Endothelial cell (in vitro differentiated cells): ENCODE measurements around the gene RIN3. TPM values are rescaled to one million over a fixed set of nuclear protein-coding genes. Genes with fewer than 3 reads are reported as not detected.

Source experiments
- DNase-seq: peaks from one replicate; pipeline ENCODE4 v3.0.0; 2021; ENCODE audit warnings: low spot score
- H3K27ac Mint-ChIP-seq: one replicate; pipeline ENCODE4 v1.8.0; 2021; ENCODE audit warnings: mixed read lengths, inconsistent platforms; ENCODE audit not compliant: unreplicated experiment
- H3K27me3 Mint-ChIP-seq: one replicate; pipeline ENCODE4 v1.8.0; 2021; ENCODE audit warnings: mild to moderate bottlenecking, moderate library complexity, mixed read lengths, inconsistent platforms; ENCODE audit not compliant: unreplicated experiment
- H3K36me3 Mint-ChIP-seq: one replicate; pipeline ENCODE4 v1.8.0; 2021; ENCODE audit warnings: mild to moderate bottlenecking, low read depth, mixed read lengths, inconsistent platforms; ENCODE audit not compliant: unreplicated experiment
- H3K4me1 Mint-ChIP-seq: one replicate; pipeline ENCODE4 v1.8.0; 2021; ENCODE audit warnings: mild to moderate bottlenecking, mixed read lengths, inconsistent platforms; ENCODE audit not compliant: unreplicated experiment
- H3K4me3 Mint-ChIP-seq: one replicate; pipeline ENCODE4 v1.8.0; 2021; ENCODE audit warnings: mild to moderate bottlenecking, mixed read lengths, inconsistent platforms; ENCODE audit not compliant: unreplicated experiment
- H3K9me3 Mint-ChIP-seq: one replicate; pipeline ENCODE4 v1.8.0; 2021; ENCODE audit warnings: mixed read lengths, inconsistent platforms; ENCODE audit not compliant: unreplicated experiment
- total RNA-seq: library from RNA; stranded (reverse); fragmentation: NEBNext Ultra II Directional; extraction: Animal tissue kit (Norgen Biotek cat#: 25700); gene quantifications from one replicate; pipeline ENCODE4 v1.2.1, GENCODE V29; 2021; ENCODE audit not compliant: unreplicated experiment
- TF ChIP-seq, protein P1 (sequence below): fragments of 200-600 bp; sonication (generic); IDR thresholded peaks from one replicate; pipeline ENCODE4 v1.5.0; 2021; ENCODE audit warnings: antibody characterized with exemption; ENCODE audit not compliant: unreplicated experiment

Gene RIN3
- total RNA-seq, 1 donor from 2014 or later: 25.8 TPM

DNA sequence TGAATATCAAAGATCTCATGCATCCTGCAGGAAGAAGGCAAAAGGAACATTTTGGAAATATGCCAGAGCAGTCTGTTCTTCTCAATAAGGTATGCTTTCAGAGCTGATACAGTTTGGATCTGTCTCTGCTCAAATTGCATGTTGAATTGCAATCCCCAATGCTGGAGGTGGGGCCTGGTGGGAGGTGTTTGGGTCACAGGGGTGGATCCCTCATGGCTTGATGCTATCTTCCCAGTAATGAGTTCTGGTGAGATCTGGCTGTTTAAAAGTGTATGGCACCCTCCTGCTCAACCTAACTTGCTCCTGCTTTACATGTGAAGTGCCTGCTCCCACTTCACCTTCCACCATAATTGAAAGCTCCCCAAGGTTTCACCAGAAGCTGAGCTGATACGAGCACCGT lies 76.6 kb downstream of the RIN3 start:
- Mint-ChIP-seq H3K27me3 (peaks cover 4% of the 10 kb centered on the region), H3K9me3 (no peaks in the 10 kb centered on the region), H3K4me3 (no peak overlapping the region), H3K36me3 (peaks cover 15% of the 10 kb centered on the region), H3K27ac (no peak overlapping the region), H3K4me1 (no peaks in the 10 kb centered on the region)
- no peak for DNase-seq
- TF ChIP-seq, protein P1, sequence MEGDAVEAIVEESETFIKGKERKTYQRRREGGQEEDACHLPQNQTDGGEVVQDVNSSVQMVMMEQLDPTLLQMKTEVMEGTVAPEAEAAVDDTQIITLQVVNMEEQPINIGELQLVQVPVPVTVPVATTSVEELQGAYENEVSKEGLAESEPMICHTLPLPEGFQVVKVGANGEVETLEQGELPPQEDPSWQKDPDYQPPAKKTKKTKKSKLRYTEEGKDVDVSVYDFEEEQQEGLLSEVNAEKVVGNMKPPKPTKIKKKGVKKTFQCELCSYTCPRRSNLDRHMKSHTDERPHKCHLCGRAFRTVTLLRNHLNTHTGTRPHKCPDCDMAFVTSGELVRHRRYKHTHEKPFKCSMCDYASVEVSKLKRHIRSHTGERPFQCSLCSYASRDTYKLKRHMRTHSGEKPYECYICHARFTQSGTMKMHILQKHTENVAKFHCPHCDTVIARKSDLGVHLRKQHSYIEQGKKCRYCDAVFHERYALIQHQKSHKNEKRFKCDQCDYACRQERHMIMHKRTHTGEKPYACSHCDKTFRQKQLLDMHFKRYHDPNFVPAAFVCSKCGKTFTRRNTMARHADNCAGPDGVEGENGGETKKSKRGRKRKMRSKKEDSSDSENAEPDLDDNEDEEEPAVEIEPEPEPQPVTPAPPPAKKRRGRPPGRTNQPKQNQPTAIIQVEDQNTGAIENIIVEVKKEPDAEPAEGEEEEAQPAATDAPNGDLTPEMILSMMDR: no peak

DNA sequence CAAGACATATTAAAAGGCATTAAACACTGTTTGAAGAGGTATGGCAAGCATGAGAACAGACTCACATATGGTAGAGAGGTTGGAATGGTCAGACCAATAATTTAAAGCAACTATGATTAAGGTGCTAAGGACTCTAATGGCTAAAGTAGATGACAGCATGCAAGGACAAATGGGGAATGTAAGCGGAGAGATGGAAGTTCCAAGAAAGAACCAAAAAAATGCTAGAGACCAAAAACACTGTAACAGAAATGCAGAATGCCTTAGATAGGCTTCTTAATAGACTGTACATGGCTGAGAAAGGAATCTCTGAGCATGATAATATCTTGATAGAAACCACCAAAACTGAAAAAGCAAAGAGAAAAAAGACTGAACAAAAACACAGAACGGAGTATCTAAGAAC lies 77.4 kb downstream of the RIN3 start:
- TF ChIP-seq, protein P1: no peak
- H3K9me3 Mint-ChIP-seq: no peaks in the 10 kb centered on the region
- H3K36me3 Mint-ChIP-seq: peaks cover 8% of the 10 kb centered on the region
- no peak overlapping the region for H3K4me3 Mint-ChIP-seq
- DNase-seq: no peak
- H3K27ac Mint-ChIP-seq: no peak overlapping the region
- H3K27me3 Mint-ChIP-seq: peaks cover 3% of the 10 kb centered on the region
- peaks cover under 1% of the 10 kb centered on the region for H3K4me1 Mint-ChIP-seq

DNA sequence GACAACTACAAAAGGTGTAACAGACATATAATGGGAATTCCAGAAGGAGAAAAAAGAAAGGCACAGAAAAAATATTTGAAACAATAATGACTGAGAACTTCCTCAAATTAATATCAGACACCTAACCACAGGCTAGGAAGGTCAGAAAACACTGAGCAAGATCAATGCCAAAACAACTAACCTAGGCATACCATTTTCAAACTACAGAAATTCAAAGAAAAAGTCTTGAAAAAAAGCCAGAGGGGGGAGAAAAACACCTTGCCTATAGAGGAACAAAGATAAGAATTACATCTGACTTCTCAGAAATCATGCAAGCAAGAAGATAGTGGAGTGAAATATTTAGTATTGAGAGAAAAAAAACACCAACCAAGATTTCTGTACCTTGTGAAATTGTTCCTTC lies 77.8 kb downstream of the RIN3 start:
- peaks cover 8% of the 10 kb centered on the region for H3K36me3 Mint-ChIP-seq
- TF ChIP-seq, protein P1: no peak
- peaks cover 5% of the 10 kb centered on the region for H3K4me1 Mint-ChIP-seq
- H3K27ac Mint-ChIP-seq: no peak overlapping the region
- H3K4me3 Mint-ChIP-seq: no peak overlapping the region
- no peaks in the 10 kb centered on the region for H3K9me3 Mint-ChIP-seq
- H3K27me3 Mint-ChIP-seq: peaks cover 3% of the 10 kb centered on the region
- DNase-seq: no peak

- Mint-ChIP-seq H3K27me3 (peaks cover 8% of the 10 kb centered on the region), H3K4me1 (peaks cover 25% of the 10 kb centered on the region), H3K9me3 (no peaks in the 10 kb centered on the region), H3K4me3 (no peak overlapping the region), H3K27ac (no peak overlapping the region), H3K36me3 (peaks cover 4% of the 10 kb centered on the region)
- no peak for DNase-seq
- TF ChIP-seq, protein P1: no peak
These were observed 81.7 kb downstream of the RIN3 start for GRCh38 chr14:92595267-92595666.

DNA sequence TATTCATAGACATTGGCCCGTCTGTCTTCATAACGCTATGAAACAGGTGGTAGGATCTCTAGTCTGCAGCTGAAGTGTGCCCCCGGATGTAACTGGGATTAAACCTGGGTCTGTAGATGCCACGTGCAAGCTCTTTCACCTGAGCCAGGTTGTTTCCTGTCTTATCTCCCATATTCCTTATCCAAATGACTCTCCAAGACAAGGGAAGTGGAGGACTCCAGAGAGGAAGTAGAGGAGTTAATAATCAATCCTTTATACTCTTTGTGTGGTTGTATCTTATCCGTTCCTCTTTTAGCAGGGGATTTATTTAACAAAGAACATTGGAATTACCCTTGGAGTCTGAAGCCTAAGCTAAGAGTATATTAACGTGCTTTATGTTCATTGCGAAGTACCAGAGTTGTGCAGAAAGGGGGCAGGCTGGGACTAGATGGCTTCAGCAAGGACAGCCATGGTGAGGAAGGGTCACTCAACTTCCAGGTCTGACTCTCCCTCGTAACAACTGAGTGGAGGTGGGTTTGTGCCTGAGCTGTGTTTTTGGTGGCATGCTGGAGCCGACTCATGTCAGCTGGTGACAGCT lies 82.8 kb downstream of the RIN3 start:
- TF ChIP-seq, protein P1: no peak
- H3K27ac Mint-ChIP-seq: no peak overlapping the region

More for the DNA sequence above, 82.8 kb downstream of the RIN3 start:
- no peak for DNase-seq
- Mint-ChIP-seq H3K36me3 (peaks cover 4% of the 10 kb centered on the region), H3K9me3 (no peaks in the 10 kb centered on the region), H3K27me3 (peaks cover 13% of the 10 kb centered on the region), H3K4me3 (no peak overlapping the region), H3K4me1 (peaks cover 31% of the 10 kb centered on the region)
